Adrenal gland (tissue), 12 donors: ENCODE results near the gene TRIM40. TPM values are rescaled to one million over a fixed set of nuclear protein-coding genes. Genes with fewer than 3 reads are reported as not detected.
A peak's percentile ranks its signal among the peaks of the same experiment; 100 is the strongest.

Source experiments
- DNase-seq, 7 donors: peaks; one replicate each; pipeline ENCODE4 v3.0.0-alpha.2; 2019 to 2020
- H3K27ac ChIP-seq, 5 donors: fragments of 200-600 bp; sonication (generic) in 4 of 5; 1 replicate in 3 of 5; 2 replicates in 2 of 5; pipeline versions ENCODE4 v1.5.1 to v1.8.0; 2016 to 2020; ENCODE audit warnings: mild to moderate bottlenecking in 1 of 5
- H3K27me3 ChIP-seq: fragments of 200-600 bp; 2 replicates; pipeline ENCODE4 v1.8.0; 2021
- H3K36me3 ChIP-seq, 2 donors: fragments of 200-600 bp; replicated peaks in 1 of 2; 1 replicate in 1 of 2; 2 replicates in 1 of 2; pipeline versions ENCODE4 v1.5.1 to v1.8.0; 2018 to 2022
- H3K4me1 ChIP-seq, 2 donors: fragments of 200-600 bp; replicated peaks in 1 of 2; 1 replicate in 1 of 2; 2 replicates in 1 of 2; pipeline versions ENCODE4 v1.5.1 to v1.8.0; 2018 to 2021
- H3K4me3 ChIP-seq, 4 donors: fragments of 200-600 bp; sonication (generic) in 3 of 4; one replicate each; pipeline ENCODE4 v1.5.1; 2016 to 2018
- H3K9me3 ChIP-seq, 3 donors: fragments of 200-600 bp; sonication (generic) in 1 of 3; replicated peaks in 1 of 3; 1 replicate in 2 of 3; 2 replicates in 1 of 3; pipeline versions ENCODE4 v1.5.1 to v1.8.0; 2016 to 2021
- POLR2A ChIP-seq, 2 donors: fragments of 450-650 bp; IDR thresholded peaks; one replicate each; pipeline ENCODE4 v1.6.1; 2017; ENCODE audit warnings: antibody characterized with exemption in 2 of 2, mild to moderate bottlenecking in 2 of 2, moderate library complexity in 1 of 2
- WGBS, 4 donors: extraction: QIAGEN DNeasy Blood & Tissue Kit in 2 of 4; methylation state at CpG; one replicate each; pipeline versions ENCODE4 v1.1.5 to v1.1.7; 2013 to 2017; 5-methylcytosine and 5-hydroxymethylcytosine counted together
- intact Hi-C, 2 donors: fragments of 100-400 bp; cut with DNase I; formaldehyde crosslinking; loops; one replicate each; pipeline versions ENCODE4 v1.14.1 to v1.15.0; 2022 to 2023
- polyA plus RNA-seq, 3 donors: library from polyadenylated mRNA; stranded (reverse); fragments of 200-250 nt in 2 of 3; fragments of 350-450 nt in 1 of 3; fragmentation: Illumina TruSeq in 1 of 3; extraction: RNeasy Lipid Tissue Mini Kit (QIAGEN cat#74804) in 1 of 3; gene quantifications; one replicate each; pipeline ENCODE4 v1.2.3, GENCODE V29; 2013 to 2014
- total RNA-seq, 9 donors: library from RNA; depleted of rRNA in 4 of 9; stranded (reverse); fragments of >200 nt in 4 of 9; fragments of 120-200 nt in 1 of 9; fragmentation: NEBNext Ultra II Directional in 1 of 9; extraction: Animal tissue kit (Norgen Biotek cat#: 25700) in 1 of 9; gene quantifications; one replicate each; pipeline versions ENCODE4 v1.1.0 to v1.2.4, GENCODE V29; 2013 to 2023
- TF ChIP-seq, protein P1 (sequence below), 6 experiments: fragments of 450-650 bp in 4 of 6; fragments of 200-600 bp in 2 of 6; sonication (generic) in 1 of 6; IDR thresholded peaks; 1 replicate in 5 of 6; 2 replicates in 1 of 6; pipeline versions ENCODE4 v1.5.1 to v1.8.0; 2016 to 2021; ENCODE audit warnings: antibody characterized with exemption in 6 of 6, mild to moderate bottlenecking in 2 of 6, moderate library complexity in 1 of 6
- donor health status: healthy with polysubstance abuse.
- donor health status: Bipolar disorder and iron deficiency.
- donor health status: DM: yes; HTN: yes; CAD: no.
- donor health status: DM: no; HTN: no; CAD: no.
- donor health status: DM: no; HTN: no; CAD: no.
- donor health status: DM: yes; HTN: yes; CAD: no.

TRIM40 gene
- total and polyA plus RNA-seq, 12 donors = 0.11 to 0.16 TPM; not detected in 10

DNA sequence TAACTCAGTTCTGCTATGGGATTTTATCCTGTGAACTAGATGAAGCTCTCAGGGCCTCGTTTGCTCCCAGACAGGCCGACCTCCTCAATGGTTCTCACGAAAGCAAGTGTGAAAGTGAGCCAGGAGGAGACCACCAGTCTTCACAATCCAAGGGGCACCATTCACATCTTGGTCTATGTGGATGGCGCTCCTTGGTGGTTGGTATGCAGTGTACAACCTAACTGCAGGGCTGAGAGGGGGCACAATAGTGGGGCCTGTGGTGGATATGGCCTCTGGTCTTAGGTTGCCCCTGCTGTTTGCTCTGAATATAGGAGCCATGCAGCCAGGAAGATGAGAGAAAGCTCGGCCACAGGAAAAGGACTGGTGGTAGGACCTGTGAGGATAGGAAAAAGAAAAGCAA, 52.6 kb downstream of the TRIM40 start:
- intact Hi-C loops = no loop called here
- no peak for DNase-seq
- H3K4me1 ChIP-seq = no peaks in the 10 kb centered on the region
- H3K4me3 ChIP-seq = no peak overlapping the region
- no peaks in the 10 kb centered on the region for H3K27me3 ChIP-seq
- H3K9me3 ChIP-seq = no peaks in the 10 kb centered on the region
- TF ChIP-seq, protein P1, sequence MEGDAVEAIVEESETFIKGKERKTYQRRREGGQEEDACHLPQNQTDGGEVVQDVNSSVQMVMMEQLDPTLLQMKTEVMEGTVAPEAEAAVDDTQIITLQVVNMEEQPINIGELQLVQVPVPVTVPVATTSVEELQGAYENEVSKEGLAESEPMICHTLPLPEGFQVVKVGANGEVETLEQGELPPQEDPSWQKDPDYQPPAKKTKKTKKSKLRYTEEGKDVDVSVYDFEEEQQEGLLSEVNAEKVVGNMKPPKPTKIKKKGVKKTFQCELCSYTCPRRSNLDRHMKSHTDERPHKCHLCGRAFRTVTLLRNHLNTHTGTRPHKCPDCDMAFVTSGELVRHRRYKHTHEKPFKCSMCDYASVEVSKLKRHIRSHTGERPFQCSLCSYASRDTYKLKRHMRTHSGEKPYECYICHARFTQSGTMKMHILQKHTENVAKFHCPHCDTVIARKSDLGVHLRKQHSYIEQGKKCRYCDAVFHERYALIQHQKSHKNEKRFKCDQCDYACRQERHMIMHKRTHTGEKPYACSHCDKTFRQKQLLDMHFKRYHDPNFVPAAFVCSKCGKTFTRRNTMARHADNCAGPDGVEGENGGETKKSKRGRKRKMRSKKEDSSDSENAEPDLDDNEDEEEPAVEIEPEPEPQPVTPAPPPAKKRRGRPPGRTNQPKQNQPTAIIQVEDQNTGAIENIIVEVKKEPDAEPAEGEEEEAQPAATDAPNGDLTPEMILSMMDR (IDR thresholded peaks at IDR 0.05) = no peak
- TF ChIP-seq POLR2A (IDR thresholded peaks at IDR 0.05) = no peak
- 93 to 98% (median 98%) methylated on average over 5 of the region's 5 CpGs for WGBS, 4 donors
- H3K27ac ChIP-seq = no peak overlapping the region
- H3K36me3 ChIP-seq = peaks cover 0 to 39% of the 10 kb centered on the region in 2 donors

GRCh38 chr6:30192076-30192475, 56.1 kb downstream of the TRIM40 start:
- intact Hi-C loops = no loop called here
- Histone ChIP-seq H3K36me3 (peaks cover 0 to 56% of the 10 kb centered on the region in 2 donors), H3K27me3 (no peaks in the 10 kb centered on the region), H3K4me1 (peaks cover 4 to 7% of the 10 kb centered on the region in 2 donors), H3K9me3 (no peaks in the 10 kb centered on the region), H3K27ac (no peak overlapping the region), H3K4me3 (no peak overlapping the region)
- TF ChIP-seq, protein P1 (IDR thresholded peaks at IDR 0.05) = no peak
- no peak for TF ChIP-seq POLR2A (IDR thresholded peaks at IDR 0.05)
- no peak for DNase-seq
- 87 to 95% (median 91%) methylated on average over 7 of the region's 7 CpGs for WGBS, 4 donors

- no peaks in the 10 kb centered on the region for H3K27me3 ChIP-seq
- no peak for TF ChIP-seq POLR2A (IDR thresholded peaks at IDR 0.05)
- 70 to 79% (median 76%) methylated on average over 8 of the region's 8 CpGs for WGBS, 4 donors
- H3K4me1 ChIP-seq = peaks cover 8 to 10% of the 10 kb centered on the region in 2 donors
- intact Hi-C loops = no loop called here
- H3K27ac ChIP-seq = no peak overlapping the region
- H3K9me3 ChIP-seq = no peaks in the 10 kb centered on the region
- no peak overlapping the region for H3K4me3 ChIP-seq
- DNase-seq = peak in 3 of 7 donors; percentile 45 to 56 (median 47)
- H3K36me3 ChIP-seq = peaks cover 0 to 63% of the 10 kb centered on the region in 2 donors
These were observed 59.1 kb downstream of the TRIM40 start for GRCh38 chr6:30194797-30195690.

- Histone ChIP-seq H3K27ac (no peak overlapping the region), H3K9me3 (no peaks in the 10 kb centered on the region), H3K4me3 (no peak overlapping the region), H3K4me1 (peaks cover 8 to 11% of the 10 kb centered on the region in 2 donors), H3K27me3 (no peaks in the 10 kb centered on the region), H3K36me3 (peaks cover 0 to 66% of the 10 kb centered on the region in 2 donors)
- intact Hi-C loops = no loop called here
- TF ChIP-seq POLR2A (IDR thresholded peaks at IDR 0.05) = no peak
- TF ChIP-seq, protein P1 (IDR thresholded peaks at IDR 0.05) = no peak
- WGBS, 4 donors = 90 to 100% (median 97%) methylated on average over 1 of the region's 1 CpG
- no peak for DNase-seq
These were observed 60.0 kb downstream of the TRIM40 start for GRCh38 chr6:30195951-30196350.
